ENCODE measurements around the gene ZNF485.
A peak's percentile ranks its signal among the peaks of the same experiment; 100 is the strongest.

The ZNF485 gene

DNA sequence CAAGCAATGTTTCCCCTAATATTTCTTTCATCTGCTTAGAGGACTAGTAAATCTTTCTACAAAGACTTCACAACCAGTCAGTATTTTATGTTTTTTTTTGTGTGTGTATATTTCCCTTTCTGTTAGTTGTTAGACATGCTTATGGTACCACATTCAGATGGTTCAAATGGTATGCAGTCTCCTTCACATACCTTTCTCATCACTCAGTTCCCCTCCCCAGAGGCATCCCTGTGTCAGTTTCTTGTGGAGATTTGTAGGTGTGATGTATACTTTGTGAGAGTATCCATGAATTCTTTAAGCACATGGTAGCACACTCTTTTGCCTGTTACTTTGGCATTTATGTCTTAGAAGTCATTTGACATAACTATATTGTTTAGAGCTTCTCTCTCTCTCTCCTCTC lies 4.4 kb downstream of the ZNF485 start:
- TF ChIP-seq, protein P1, sequence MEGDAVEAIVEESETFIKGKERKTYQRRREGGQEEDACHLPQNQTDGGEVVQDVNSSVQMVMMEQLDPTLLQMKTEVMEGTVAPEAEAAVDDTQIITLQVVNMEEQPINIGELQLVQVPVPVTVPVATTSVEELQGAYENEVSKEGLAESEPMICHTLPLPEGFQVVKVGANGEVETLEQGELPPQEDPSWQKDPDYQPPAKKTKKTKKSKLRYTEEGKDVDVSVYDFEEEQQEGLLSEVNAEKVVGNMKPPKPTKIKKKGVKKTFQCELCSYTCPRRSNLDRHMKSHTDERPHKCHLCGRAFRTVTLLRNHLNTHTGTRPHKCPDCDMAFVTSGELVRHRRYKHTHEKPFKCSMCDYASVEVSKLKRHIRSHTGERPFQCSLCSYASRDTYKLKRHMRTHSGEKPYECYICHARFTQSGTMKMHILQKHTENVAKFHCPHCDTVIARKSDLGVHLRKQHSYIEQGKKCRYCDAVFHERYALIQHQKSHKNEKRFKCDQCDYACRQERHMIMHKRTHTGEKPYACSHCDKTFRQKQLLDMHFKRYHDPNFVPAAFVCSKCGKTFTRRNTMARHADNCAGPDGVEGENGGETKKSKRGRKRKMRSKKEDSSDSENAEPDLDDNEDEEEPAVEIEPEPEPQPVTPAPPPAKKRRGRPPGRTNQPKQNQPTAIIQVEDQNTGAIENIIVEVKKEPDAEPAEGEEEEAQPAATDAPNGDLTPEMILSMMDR (conservative IDR thresholded peaks at IDR 0.05): no peak

DNA sequence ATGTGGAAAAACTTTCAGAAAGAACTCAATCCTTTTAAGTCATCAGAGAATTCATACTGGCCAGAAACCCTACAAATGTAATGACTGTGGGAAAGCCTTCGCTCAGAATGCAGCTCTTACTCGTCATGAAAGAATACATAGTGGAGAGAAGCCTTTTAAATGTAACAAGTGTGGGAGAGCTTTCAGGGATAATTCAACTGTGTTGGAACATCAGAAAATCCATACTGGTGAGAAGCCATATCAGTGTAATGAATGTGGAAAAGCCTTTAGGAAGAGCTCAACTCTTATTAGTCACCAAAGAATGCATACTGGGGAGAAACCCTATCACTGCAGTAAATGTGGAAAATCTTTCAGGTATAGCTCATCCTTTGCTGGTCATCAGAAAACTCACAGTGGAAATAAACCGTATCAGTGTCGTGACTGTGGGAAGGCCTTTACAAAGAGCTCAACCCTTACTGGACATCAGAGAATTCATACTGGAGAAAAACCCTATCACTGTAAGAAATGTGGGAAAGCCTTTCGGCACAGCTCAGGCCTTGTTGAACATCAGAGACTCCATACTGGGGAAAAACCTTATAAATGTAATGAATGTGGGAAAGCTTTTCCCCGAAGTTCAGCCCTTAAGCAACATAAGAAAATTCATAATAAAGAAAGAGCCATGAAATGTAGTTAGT lies 10.6 kb downstream of the ZNF485 start:
- TF ChIP-seq, protein P1 (conservative IDR thresholded peaks at IDR 0.05): no peak
- no peak overlapping the region for H3K27ac ChIP-seq

More for the DNA sequence above, 4.4 kb downstream of the ZNF485 start:
- H3K27ac ChIP-seq: no peak overlapping the region

DNA sequence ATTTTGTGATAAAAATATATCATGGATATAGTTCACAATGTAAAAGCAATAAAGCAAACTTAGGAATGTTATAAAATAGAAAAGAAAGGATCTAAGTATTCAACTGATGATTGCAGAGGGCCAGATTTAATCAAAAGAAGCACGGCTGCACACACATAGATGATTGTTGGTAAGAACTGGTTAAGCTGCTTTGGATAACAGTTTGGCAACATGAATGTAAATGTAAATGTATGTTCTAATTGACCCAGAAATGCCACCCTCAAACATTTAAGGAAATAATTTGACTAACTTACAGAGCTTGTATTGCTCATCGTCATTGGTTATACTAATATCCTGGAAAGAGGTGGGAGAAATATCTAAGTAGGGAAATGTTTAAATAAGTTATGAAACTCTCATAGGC lies 13.1 kb downstream of the ZNF485 start:
- TF ChIP-seq, protein P1 (conservative IDR thresholded peaks at IDR 0.05): no peak
- no peak overlapping the region for H3K27ac ChIP-seq

DNA sequence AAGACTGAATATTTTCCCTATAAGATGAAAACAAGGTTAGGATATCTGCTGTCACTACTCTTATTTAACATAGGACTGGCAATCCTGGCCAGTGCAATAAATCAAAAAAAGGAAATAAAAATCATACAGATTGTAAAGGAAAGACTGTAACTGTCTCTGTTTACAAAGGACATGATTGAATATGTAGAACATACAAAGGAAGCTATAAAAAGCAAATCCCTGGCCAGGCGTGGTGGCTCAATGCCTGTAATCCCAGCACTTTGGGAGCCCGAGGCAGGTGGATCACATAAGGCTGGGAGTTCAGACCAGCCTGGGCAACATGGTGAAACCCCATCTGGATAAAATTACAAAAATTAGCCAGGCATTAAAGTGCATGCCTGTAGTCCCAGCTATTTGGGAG lies 15.8 kb downstream of the ZNF485 start:
- no peak overlapping the region for H3K27ac ChIP-seq
- TF ChIP-seq, protein P1 (conservative IDR thresholded peaks at IDR 0.05): no peak

DNA sequence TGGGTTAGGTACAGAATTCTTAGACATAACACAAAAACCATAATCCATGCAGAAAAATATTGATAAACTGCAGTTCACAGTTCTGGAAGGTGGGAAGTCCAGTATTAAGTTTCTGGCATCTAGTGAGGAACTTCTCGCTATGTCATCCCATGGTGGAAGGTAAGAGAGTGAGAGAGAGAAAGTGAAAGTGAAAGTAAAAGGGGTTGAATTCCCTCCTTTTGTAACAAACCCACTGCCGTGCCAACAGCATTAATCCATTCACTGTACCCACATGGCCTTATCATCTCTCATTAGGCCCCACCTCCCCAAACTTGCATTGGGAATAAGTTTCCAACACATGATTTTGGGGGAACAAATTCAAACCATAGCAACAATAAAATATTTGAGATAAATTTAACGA lies 17.1 kb downstream of the ZNF485 start:
- TF ChIP-seq, protein P1 (conservative IDR thresholded peaks at IDR 0.05): no peak
- H3K27ac ChIP-seq: no peak overlapping the region

DNA sequence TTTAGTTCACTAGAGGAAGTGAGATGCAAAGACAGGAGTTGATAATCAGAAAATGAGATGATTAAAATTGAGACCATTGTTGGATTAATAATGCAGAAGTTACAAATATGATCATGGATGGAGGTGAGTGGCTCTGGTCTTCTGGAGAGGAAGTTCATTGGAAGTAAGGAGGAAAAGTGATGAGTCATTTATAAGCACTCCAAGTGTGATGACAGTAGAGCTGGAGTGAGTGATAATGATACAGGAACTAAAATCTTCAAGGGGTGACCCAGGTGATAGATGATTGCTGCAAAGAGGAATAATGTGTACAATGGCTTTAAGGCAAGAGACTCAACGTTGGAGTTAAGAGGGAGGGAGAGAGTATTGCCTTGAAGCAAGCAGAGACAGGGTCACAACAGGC lies 21.7 kb downstream of the ZNF485 start:
- TF ChIP-seq, protein P1 (conservative IDR thresholded peaks at IDR 0.05): no peak
- no peak overlapping the region for H3K27ac ChIP-seq

DNA sequence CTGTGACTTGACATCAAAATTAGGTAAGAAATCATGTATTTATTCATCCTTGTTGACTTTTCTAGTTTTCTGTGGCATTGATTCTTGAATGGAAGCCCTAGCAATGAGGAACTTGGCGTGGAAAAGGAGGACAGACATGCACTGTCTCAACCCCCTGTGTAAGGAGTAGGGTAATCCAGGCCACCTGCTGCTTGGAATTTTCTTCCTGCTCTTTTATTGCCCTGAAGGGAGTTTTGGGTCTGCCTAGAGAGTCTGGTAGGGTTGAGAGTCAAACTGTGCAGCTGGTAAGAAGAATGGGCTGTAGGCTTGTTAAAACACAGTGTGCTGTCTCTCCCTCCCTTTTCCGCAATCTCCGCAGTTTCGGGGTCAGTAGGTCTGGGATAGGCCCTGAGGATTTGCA lies 22.7 kb downstream of the ZNF485 start:
- H3K27ac ChIP-seq: no peak overlapping the region
- TF ChIP-seq, protein P1 (conservative IDR thresholded peaks at IDR 0.05): no peak

DNA sequence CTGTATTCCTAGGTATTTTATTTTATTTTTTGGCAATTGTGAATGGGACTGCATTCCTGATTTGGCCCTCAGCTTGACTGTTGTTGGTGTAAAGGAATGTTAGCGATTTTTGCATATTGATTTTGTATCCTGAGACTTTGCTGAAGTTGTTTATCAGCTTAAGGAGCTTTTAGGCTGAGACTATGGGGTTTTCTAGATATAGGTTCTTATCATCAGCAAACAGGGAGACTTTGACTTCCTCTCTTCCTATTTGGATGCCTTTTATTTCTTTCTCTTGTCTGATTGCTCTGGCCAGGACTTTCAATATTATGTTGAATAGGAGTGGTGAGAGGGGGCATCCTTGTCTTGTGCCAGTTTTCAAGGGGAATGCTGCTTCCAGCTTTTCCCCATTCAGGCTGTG lies 29.6 kb downstream of the ZNF485 start:
- peak overlapping the region; percentile 48 for H3K27ac ChIP-seq
